HUES64 (cell line): Measurements from ENCODE around the gene MYH14.

ENCODE experiments used
- H3K27ac ChIP-seq: 2 replicates; pipeline ENCODE4 v1.7.0; 2013; ENCODE audit warnings: low read depth, low read length, inconsistent platforms
- H3K27me3 ChIP-seq: 2 replicates; pipeline ENCODE4 v1.6.1; 2013; ENCODE audit warnings: mild to moderate bottlenecking, low read length; ENCODE audit not compliant: insufficient read depth
- H3K36me3 ChIP-seq: 2 replicates; pipeline ENCODE4 v1.6.1; 2013; ENCODE audit warnings: mild to moderate bottlenecking, low read length; ENCODE audit not compliant: insufficient read depth
- H3K4me1 ChIP-seq: 2 replicates; pipeline ENCODE4 v1.6.1; 2013; ENCODE audit warnings: mild to moderate bottlenecking, low read length, moderate library complexity; ENCODE audit not compliant: insufficient read depth
- H3K4me3 ChIP-seq: 2 replicates; pipeline ENCODE4 v1.5.1; 2013; ENCODE audit warnings: mild to moderate bottlenecking, low read length, moderate library complexity
- H3K9ac ChIP-seq: 2 replicates; pipeline ENCODE4 v1.6.1; 2013; ENCODE audit warnings: mild to moderate bottlenecking, low read depth, low read length
- H3K9me3 ChIP-seq: 2 replicates; pipeline ENCODE4 v1.6.1; 2013; ENCODE audit warnings: low read depth, low read length; ENCODE audit not compliant: insufficient read depth
- WGBS: fragments of 150-250, 120-280 bp; methylation state at CpG from one replicate; pipeline ENCODE4 v1.1.7; 2013; ENCODE audit warnings: missing lambda C conversion rate; 5-methylcytosine and 5-hydroxymethylcytosine counted together

MYH14 gene

DNA sequence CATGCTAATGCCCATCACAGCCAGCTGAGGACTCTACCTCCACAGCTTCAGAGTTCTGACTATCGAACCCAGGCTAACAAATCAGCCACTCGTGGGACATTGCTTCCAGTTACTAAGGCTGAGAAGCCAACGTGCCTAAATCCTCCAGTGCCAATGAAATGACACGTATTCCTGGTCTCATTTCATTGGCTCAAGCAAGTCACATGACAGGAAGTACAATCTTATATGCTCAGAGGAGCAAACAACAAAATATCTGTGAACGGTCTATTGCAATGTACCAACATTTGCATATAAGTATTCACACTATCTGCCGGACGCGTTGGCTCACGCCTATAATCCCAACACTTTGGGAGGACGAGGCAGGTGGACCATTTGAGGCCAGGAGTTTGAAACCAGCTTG, 27.5 kb upstream of the MYH14 start:
- H3K36me3 ChIP-seq = no peaks in the 10 kb centered on the region
- peaks cover 79% of the 10 kb centered on the region for H3K9me3 ChIP-seq
- no peak overlapping the region for H3K27ac ChIP-seq
- no peak overlapping the region for H3K9ac ChIP-seq
- 69% methylated on average over 10 of the region's 10 CpGs for WGBS
- no peak overlapping the region for H3K4me3 ChIP-seq
- H3K27me3 ChIP-seq = no peaks in the 10 kb centered on the region
- H3K4me1 ChIP-seq = no peaks in the 10 kb centered on the region

DNA sequence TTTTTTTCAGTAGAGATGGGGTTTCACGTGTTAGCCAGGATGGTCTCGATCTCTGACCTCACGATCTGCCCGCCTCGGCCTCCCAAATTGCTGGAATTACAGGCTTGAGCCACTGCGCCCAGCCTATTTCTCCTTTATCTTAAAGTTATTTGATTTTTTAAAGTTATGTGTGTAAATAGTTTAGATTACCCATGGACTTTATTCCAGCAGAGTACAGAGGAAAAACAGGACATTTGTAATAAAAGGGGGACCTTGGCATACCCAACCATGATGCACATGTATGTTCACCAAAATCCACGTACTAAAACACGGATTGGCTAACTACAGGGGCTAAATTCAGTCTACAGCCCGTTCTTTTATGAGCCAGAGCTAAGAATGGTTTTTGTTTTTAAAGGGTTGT, 26.6 kb upstream of the MYH14 start:
- no peaks in the 10 kb centered on the region for H3K4me1 ChIP-seq
- no peaks in the 10 kb centered on the region for H3K27me3 ChIP-seq
- H3K36me3 ChIP-seq = no peaks in the 10 kb centered on the region
- 78% methylated on average over 9 of the region's 9 CpGs for WGBS
- no peak overlapping the region for H3K9ac ChIP-seq
- no peak overlapping the region for H3K27ac ChIP-seq
- H3K9me3 ChIP-seq = peaks cover 77% of the 10 kb centered on the region
- H3K4me3 ChIP-seq = no peak overlapping the region

DNA sequence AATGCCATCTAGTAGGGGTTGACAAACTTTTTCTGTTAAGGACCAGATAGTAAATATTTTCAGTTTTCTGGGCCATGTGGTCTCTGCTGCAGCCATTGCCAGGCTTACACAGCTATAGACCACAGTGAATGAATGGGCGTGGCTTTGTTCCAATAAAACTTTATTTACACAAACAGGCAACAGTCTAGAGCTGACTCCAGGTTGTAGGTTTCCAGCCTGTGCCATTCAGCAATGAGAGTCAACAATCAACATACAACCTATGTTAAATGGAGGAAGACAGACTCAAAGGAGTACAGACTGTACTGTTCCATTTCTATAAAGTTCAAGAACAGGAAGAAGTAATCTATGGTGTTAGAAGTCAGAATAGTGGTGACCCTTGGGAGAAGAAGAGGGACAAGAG, 25.1 kb upstream of the MYH14 start:
- peaks cover 72% of the 10 kb centered on the region for H3K9me3 ChIP-seq
- H3K27me3 ChIP-seq = no peaks in the 10 kb centered on the region
- no peaks in the 10 kb centered on the region for H3K4me1 ChIP-seq
- H3K27ac ChIP-seq = no peak overlapping the region
- no peak overlapping the region for H3K4me3 ChIP-seq
- 59% methylated on average over 1 of the region's 1 CpG for WGBS
- no peak overlapping the region for H3K9ac ChIP-seq
- H3K36me3 ChIP-seq = no peaks in the 10 kb centered on the region

DNA sequence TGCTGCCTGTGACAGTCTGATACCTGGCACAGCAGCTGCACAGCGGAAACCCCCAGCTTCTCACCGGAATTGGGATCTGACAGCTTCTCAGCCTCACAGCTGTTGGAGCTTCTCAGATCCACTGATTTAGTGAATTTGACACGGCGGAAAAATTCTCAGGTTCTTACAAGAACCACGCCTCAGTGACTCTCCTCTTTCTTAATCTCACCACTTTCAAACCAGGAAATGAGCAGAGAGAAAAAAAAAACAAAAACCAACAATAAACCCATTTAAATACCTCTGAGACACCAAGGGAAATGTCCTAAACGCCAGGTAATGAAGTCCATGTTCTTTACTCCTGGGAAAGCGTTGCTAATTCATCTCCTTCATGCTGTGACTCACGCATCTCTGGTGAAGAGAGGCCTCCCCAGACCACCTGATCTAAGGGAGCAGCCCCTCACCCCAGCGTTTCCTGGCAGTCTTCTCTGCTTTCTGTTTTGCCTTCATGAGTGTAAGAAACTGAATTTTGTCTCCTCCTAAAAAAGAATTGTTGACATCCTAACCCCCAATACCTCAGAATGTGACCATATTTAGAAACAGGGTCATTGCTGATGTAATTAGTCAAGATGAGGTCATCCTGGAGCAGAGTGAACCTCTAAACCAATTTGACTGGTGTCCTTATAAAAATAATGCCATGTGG, 24.4 kb upstream of the MYH14 start:
- Histone ChIP-seq H3K27ac (no peak overlapping the region), H3K36me3 (no peaks in the 10 kb centered on the region), H3K4me1 (no peaks in the 10 kb centered on the region), H3K9me3 (peaks cover 68% of the 10 kb centered on the region), H3K9ac (no peak overlapping the region), H3K4me3 (no peak overlapping the region), H3K27me3 (no peaks in the 10 kb centered on the region)
- WGBS = 63% methylated on average over 9 of the region's 9 CpGs

- no peaks in the 10 kb centered on the region for H3K36me3 ChIP-seq
- H3K4me1 ChIP-seq = no peaks in the 10 kb centered on the region
- H3K9me3 ChIP-seq = peaks cover 63% of the 10 kb centered on the region
- H3K27ac ChIP-seq = no peak overlapping the region
- H3K4me3 ChIP-seq = no peak overlapping the region
- no peaks in the 10 kb centered on the region for H3K27me3 ChIP-seq
- H3K9ac ChIP-seq = no peak overlapping the region
- 79% methylated on average over 5 of the region's 5 CpGs for WGBS
These were observed 22.3 kb upstream of the MYH14 start for GRCh38 chr19:50181121-50181520.

- peaks cover 63% of the 10 kb centered on the region for H3K9me3 ChIP-seq
- H3K4me3 ChIP-seq = no peak overlapping the region
- H3K27me3 ChIP-seq = no peaks in the 10 kb centered on the region
- no peak overlapping the region for H3K27ac ChIP-seq
- no peaks in the 10 kb centered on the region for H3K36me3 ChIP-seq
- H3K9ac ChIP-seq = no peak overlapping the region
- 82% methylated on average over 1 of the region's 1 CpG for WGBS
- H3K4me1 ChIP-seq = no peaks in the 10 kb centered on the region
These were observed 19.2 kb upstream of the MYH14 start for GRCh38 chr19:50184196-50184595.

GRCh38 chr19:50187937-50188336, 15.5 kb upstream of the MYH14 start:
- Histone ChIP-seq H3K4me3 (no peak overlapping the region), H3K27ac (no peak overlapping the region), H3K4me1 (no peaks in the 10 kb centered on the region), H3K9ac (no peak overlapping the region), H3K36me3 (no peaks in the 10 kb centered on the region), H3K9me3 (peaks cover 68% of the 10 kb centered on the region), H3K27me3 (no peaks in the 10 kb centered on the region)
- WGBS = 89% methylated on average over 13 of the region's 13 CpGs

DNA sequence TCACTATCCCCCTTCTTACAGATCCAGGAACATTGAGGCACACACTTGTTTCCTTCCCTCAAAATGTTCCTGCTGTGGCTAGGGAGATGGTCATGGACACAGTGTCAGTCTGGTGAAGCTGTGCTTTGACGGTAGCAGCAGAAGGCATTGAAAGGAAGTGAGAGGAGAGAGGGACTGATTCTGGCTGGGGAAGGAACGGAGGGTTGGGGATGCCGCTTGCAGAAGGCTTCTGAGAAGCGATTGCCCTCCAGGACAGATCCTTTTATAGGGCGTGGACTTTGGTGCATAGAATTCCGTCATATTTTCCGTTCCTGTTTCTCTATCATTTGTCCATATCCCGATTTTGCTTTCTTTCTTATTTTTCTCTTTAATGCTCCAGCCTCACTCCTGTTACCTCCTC, 14.1 kb upstream of the MYH14 start:
- Histone ChIP-seq H3K4me3 (no peak overlapping the region), H3K36me3 (no peaks in the 10 kb centered on the region), H3K9ac (no peak overlapping the region), H3K4me1 (no peaks in the 10 kb centered on the region), H3K27ac (no peak overlapping the region), H3K27me3 (no peaks in the 10 kb centered on the region), H3K9me3 (peaks cover 69% of the 10 kb centered on the region)
- 84% methylated on average over 8 of the region's 8 CpGs for WGBS

GRCh38 chr19:50190439-50190891, 13.0 kb upstream of the MYH14 start:
- no peaks in the 10 kb centered on the region for H3K27me3 ChIP-seq
- no peak overlapping the region for H3K4me3 ChIP-seq
- H3K9me3 ChIP-seq = peaks cover 73% of the 10 kb centered on the region
- H3K36me3 ChIP-seq = no peaks in the 10 kb centered on the region
- WGBS = 94% methylated on average over 7 of the region's 8 CpGs
- H3K27ac ChIP-seq = no peak overlapping the region
- no peak overlapping the region for H3K9ac ChIP-seq
- no peaks in the 10 kb centered on the region for H3K4me1 ChIP-seq

DNA sequence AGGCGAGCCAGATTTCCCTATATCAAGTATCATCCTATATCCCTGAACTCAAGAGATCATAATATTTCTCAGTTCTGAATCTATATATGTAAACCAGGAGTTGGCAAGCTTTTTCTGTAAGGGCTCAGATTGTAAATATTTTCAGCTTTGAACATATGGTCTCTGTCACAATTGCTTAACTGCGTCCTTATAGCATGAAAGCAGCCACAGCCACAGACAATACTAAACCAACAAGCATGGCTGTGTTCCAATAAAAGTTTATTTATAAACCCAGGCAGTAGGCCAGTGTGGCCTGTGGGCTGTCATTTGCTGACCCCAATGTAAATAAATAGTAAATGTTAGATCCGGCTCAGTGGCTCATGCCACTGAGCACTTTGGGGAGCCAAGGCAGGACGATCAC, 12.2 kb upstream of the MYH14 start:
- H3K9ac ChIP-seq = no peak overlapping the region
- H3K4me3 ChIP-seq = no peak overlapping the region
- 86% methylated on average over 3 of the region's 4 CpGs for WGBS
- no peaks in the 10 kb centered on the region for H3K36me3 ChIP-seq
- no peak overlapping the region for H3K27ac ChIP-seq
- H3K27me3 ChIP-seq = no peaks in the 10 kb centered on the region
- peaks cover 73% of the 10 kb centered on the region for H3K9me3 ChIP-seq
- H3K4me1 ChIP-seq = no peaks in the 10 kb centered on the region

- Histone ChIP-seq H3K27ac (no peak overlapping the region), H3K4me1 (no peaks in the 10 kb centered on the region), H3K36me3 (no peaks in the 10 kb centered on the region), H3K9ac (no peak overlapping the region), H3K4me3 (no peak overlapping the region), H3K27me3 (no peaks in the 10 kb centered on the region), H3K9me3 (peaks cover 78% of the 10 kb centered on the region)
- 82% methylated on average over 11 of the region's 13 CpGs for WGBS
These were observed 10.8 kb upstream of the MYH14 start for GRCh38 chr19:50192463-50193211.
